Thymus (tissue), 14 donors: Measurements from ENCODE around the gene CCDC13. TPM values are rescaled to one million over a fixed set of nuclear protein-coding genes. Genes with fewer than 3 reads are reported as not detected.
"Not testable (repeated sequence)": the region's sequence is repeated elsewhere in the genome, so short reads cannot be mapped to it uniquely, and the experiment has no call there.

Source experiments
- DNase-seq, 9 donors: peaks; one replicate each; pipeline ENCODE4 v3.0.0-alpha.2; 2013; ENCODE audit warnings: low spot score in 9 of 9, low read depth in 6 of 9, missing footprints in 1 of 9
- H3K27ac ChIP-seq, 2 donors: one replicate each; pipeline ENCODE4 v1.5.1; 2013; ENCODE audit warnings: control low read depth in 1 of 2, low read depth in 1 of 2, low read length in 1 of 2, mild to moderate bottlenecking in 1 of 2, moderate library complexity in 1 of 2
- H3K27me3 ChIP-seq, 2 donors: one replicate each; pipeline ENCODE4 v1.5.1; 2013; ENCODE audit warnings: low read length in 1 of 2; ENCODE audit not compliant: control insufficient read depth in 2 of 2, insufficient read depth in 1 of 2
- H3K36me3 ChIP-seq, 2 donors: one replicate each; pipeline ENCODE4 v1.5.1; 2013; ENCODE audit warnings: low read length in 1 of 2, mild to moderate bottlenecking in 1 of 2, moderate library complexity in 1 of 2; ENCODE audit not compliant: control insufficient read depth in 2 of 2, insufficient read depth in 2 of 2
- H3K4me1 ChIP-seq, 2 donors: one replicate each; pipeline ENCODE4 v1.5.1; 2013; ENCODE audit warnings: low read length in 2 of 2; ENCODE audit not compliant: control insufficient read depth in 2 of 2, insufficient read depth in 2 of 2
- H3K4me3 ChIP-seq, 2 donors: one replicate each; pipeline ENCODE4 v1.5.1; 2013; ENCODE audit warnings: low read length in 2 of 2, control low read depth in 1 of 2, mild to moderate bottlenecking in 1 of 2
- H3K9me3 ChIP-seq, 2 donors: one replicate each; pipeline ENCODE4 v1.5.1; 2013; ENCODE audit warnings: low read length in 1 of 2, mild to moderate bottlenecking in 1 of 2; ENCODE audit not compliant: control insufficient read depth in 2 of 2, insufficient read depth in 1 of 2
- WGBS: extraction: QIAGEN DNeasy Blood & Tissue Kit; methylation state at CpG from one replicate; pipeline ENCODE4 v1.1.7; 2013; 5-methylcytosine and 5-hydroxymethylcytosine counted together
- long read RNA-seq, 10 donors: transcript quantifications; one replicate each; lab custom pipeline, GENCODE V29; 2026
- polyA plus RNA-seq: library from polyadenylated mRNA; stranded (reverse); fragments of 200-250 nt; gene quantifications from one replicate; pipeline ENCODE4 v1.2.3, GENCODE V29; 2013
- total RNA-seq: library from RNA; stranded (reverse); fragments of 120-200 nt; gene quantifications from one replicate; pipeline ENCODE4 v1.2.4, GENCODE V29; 2013
- donor health status: healthy.

Gene CCDC13
- total RNA-seq: 0.94 TPM
- polyA plus RNA-seq: 0.59 TPM
- long read RNA-seq, donor 1: 0 reads
- long read RNA-seq, donor 2: 0 reads
- long read RNA-seq, donor 3: 0 reads
- long read RNA-seq, donor 4: 0 reads
- long read RNA-seq, donor 5: 0 reads
- long read RNA-seq, donor 6: 0 reads
- long read RNA-seq, donor 7: 0 reads
- long read RNA-seq, donor 8: 0 reads
- long read RNA-seq, donor 9: 0 reads
- long read RNA-seq, donor 10: 0 reads

DNA sequence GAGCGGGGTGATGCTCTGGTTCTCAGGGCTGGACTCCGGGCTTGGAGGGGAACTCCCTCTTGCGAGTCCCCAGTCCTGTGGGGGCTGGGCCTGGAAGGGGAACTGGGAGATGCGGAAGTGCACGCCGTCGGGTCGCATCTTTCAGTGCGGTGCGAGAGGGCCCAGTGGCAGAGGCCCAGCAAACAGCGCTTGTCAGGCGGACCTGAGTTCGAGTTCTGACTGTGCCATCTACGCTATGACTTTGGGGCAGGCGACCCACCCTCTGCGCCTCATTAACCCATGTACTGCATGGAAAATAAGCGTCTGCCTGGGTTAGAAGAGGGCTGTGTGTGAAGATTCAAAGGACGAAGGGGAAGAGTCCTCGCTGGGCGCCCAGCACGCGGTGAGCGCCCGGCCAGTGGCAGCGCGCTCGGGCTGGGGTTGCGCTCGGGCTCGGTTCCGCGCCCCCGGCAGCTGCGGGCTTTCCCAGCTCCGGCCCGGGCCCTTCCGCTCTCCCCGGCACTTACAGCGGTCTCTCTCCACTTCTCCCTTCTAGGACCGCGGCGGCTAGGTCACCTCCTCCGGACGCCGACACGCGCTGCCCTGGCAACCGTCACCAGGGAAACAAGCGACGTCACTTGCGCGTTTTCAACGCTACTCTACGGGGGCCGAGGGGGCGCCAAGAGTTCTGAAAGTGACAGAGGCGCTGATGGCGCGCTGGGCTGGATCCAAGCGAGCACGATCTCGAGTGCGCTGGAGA is at the start of gene CCDC13:
TSS of gene CCDC13 (minus strand) at position 584 of the 739 bp plus-strand sequence. CDS start 14,908 bp downstream, outside the sequence.
- no peaks in the 10 kb centered on the region for H3K9me3 ChIP-seq
- peak; percentile 59 to 90 (median 78) for DNase-seq
- H3K27ac ChIP-seq: no peak within 1 kb of the TSS
- H3K4me3 ChIP-seq: peak within 1 kb of the TSS; percentile 53
- H3K4me1 ChIP-seq: peaks cover 0 to 8% of the 10 kb centered on the region in 2 donors
- 2% methylated on average over 63 of the region's 63 CpGs for WGBS
- no peaks in the 10 kb centered on the region for H3K36me3 ChIP-seq
- peaks cover 0 to 14% of the 10 kb centered on the region in 2 donors for H3K27me3 ChIP-seq

GRCh38 chr3:42822828-42823227 is 49.8 kb upstream of the CCDC13 start:
- Histone ChIP-seq H3K27ac (no peak overlapping the region), H3K4me1 (no peaks in the 10 kb centered on the region), H3K36me3 (no peaks in the 10 kb centered on the region), H3K9me3 (no peaks in the 10 kb centered on the region), H3K4me3 (no peak overlapping the region), H3K27me3 (no peaks in the 10 kb centered on the region)
- WGBS: 94% methylated on average over 3 of the region's 3 CpGs
- DNase-seq: no peak

GRCh38 chr3:42820746-42821051 is 47.6 kb upstream of the CCDC13 start:
- Histone ChIP-seq H3K36me3 (no peaks in the 10 kb centered on the region), H3K27me3 (no peaks in the 10 kb centered on the region), H3K4me3 (no peak overlapping the region), H3K9me3 (no peaks in the 10 kb centered on the region), H3K27ac (no peak overlapping the region), H3K4me1 (no peaks in the 10 kb centered on the region)
- WGBS: 92% methylated on average over 6 of the region's 6 CpGs
- no peak for DNase-seq

DNA sequence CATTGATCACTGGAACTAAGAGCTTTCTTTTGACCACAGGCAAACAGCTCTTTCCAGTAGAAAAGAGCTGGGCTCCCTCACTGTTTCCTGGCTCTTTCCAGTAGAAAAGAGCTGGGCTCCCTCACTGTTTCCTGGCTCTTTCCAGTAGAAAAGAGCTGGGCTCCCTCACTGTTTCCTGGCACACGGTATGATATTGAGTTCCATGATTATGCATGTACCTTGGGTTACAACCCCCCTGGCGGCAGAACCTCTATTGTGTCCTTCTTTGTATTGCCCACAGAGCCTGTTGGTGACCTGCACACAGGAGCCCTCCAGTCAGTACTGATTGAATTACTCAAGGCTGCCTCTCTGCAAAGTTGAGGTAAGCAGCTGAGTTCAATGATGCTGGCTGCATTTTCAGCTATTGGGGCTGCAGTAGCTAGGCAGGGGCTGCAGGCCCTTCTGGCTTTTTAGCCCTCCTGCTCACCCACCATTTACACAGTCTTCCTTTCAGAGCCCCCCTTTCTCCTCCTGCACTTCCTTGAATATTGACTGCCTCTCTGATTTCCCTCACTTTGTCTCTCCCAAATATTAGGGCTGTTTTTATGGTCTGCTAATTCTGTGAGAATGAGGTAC is 46.4 kb upstream of the CCDC13 start:
- H3K27ac ChIP-seq: no peak overlapping the region
- H3K27me3 ChIP-seq: no peaks in the 10 kb centered on the region
- H3K4me1 ChIP-seq: no peaks in the 10 kb centered on the region
- WGBS: 95% methylated on average over 2 of the region's 2 CpGs
- H3K36me3 ChIP-seq: no peaks in the 10 kb centered on the region
- H3K4me3 ChIP-seq: no peak overlapping the region
- DNase-seq: no peak
- no peaks in the 10 kb centered on the region for H3K9me3 ChIP-seq

DNA sequence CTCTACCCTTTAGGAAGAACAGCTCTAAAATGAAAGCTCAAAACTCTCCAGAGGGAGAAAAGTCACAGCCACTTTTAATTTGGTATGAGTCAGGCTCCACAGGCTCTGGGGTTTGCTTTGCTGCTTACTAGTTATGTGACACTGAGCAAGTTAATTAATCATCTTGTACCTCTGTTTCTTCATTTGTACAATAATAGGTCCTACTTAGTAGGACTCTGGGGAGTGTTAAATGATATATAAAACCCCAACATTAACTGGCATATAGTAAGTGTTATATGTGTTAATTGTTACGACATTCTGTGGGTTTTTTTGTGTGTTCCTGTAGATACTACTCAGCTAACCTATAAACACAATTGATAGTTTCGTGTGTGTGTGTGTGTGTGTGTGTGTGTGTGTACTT is 42.8 kb upstream of the CCDC13 start:
- H3K4me3 ChIP-seq: no peak overlapping the region
- H3K27me3 ChIP-seq: no peaks in the 10 kb centered on the region
- WGBS: 85% methylated on average over 2 of the region's 2 CpGs
- no peak overlapping the region for H3K27ac ChIP-seq
- no peak for DNase-seq
- no peaks in the 10 kb centered on the region for H3K9me3 ChIP-seq
- H3K36me3 ChIP-seq: no peaks in the 10 kb centered on the region
- H3K4me1 ChIP-seq: no peaks in the 10 kb centered on the region

DNA sequence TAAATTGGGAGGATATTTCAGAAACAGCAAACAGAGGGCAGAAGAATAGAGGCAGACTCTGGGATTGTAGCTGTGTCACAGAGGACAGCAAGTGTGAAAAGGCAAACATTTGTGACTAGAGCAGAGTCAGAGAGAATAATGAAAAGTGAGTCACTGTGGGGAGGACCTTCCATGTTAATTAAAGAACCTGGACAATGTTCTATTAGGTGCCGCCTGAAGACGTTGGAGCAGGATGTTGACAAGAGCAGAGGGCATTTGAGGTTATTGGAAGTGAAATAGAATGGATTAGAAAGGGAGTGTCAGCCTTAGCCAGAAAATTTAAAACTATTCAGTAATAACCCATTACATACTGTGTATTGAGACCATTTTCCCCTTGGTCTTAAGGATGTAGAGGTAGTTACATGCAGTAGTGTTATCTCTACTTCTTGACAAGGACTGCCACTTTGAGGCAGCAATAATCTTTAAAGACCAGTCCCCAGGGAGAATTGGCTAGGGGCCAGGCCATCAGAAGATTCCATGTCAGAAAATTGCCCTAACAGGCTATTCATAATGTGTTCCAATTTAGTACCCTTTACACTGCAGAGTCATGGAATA is 42.0 kb upstream of the CCDC13 start:
- Histone ChIP-seq H3K27ac (no peak overlapping the region), H3K9me3 (no peaks in the 10 kb centered on the region), H3K4me3 (no peak overlapping the region), H3K4me1 (no peaks in the 10 kb centered on the region), H3K27me3 (no peaks in the 10 kb centered on the region), H3K36me3 (no peaks in the 10 kb centered on the region)
- 89% methylated on average over 2 of the region's 2 CpGs for WGBS
- DNase-seq: no peak

DNA sequence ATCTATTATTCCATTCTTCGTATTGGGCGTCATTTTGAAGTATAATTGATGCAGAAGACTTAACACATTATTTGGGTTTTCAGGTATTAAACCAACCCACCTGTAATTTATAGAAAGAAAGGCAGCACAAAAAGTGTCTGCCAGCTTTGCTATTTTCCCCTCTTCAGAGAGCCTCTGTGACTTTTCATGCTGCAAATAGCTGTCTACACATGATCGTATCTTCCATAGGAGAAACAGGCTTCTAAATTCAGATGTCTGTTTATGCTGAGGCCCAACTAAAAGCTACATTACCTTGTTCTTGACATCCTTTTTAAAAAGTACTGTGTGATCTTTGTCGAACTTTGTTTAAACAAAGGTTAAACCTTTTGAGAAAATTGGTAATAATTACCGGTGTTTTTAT is 41.2 kb upstream of the CCDC13 start:
- Histone ChIP-seq H3K9me3 (no peaks in the 10 kb centered on the region), H3K27me3 (no peaks in the 10 kb centered on the region), H3K4me1 (no peaks in the 10 kb centered on the region), H3K4me3 (no peak overlapping the region), H3K27ac (no peak overlapping the region), H3K36me3 (no peaks in the 10 kb centered on the region)
- WGBS: 90% methylated on average over 5 of the region's 5 CpGs
- DNase-seq: no peak

- H3K36me3 ChIP-seq, H3K4me1 ChIP-seq, H3K4me3 ChIP-seq, H3K27ac ChIP-seq, H3K27me3 ChIP-seq, H3K9me3 ChIP-seq, DNase-seq: not testable (repeated sequence)
- 22% methylated on average over 15 of the region's 15 CpGs for WGBS
These were observed 38.2 kb upstream of the CCDC13 start for GRCh38 chr3:42811118-42811883.
